ENCODE measurements around the gene RIC3. TPM values are rescaled to one million over a fixed set of nuclear protein-coding genes. Genes with fewer than 3 reads are reported as not detected.

RIC3 gene
- not detected in 2 replicates for total RNA-seq

GRCh38 chr11:8168485-8169257, at the start of gene RIC3:
Gene RIC3 (minus strand): TSS chr11:8169025. CDS start chr11:8168989, 36 bp downstream.

GRCh38 chr11:8080674-8081590, 87.9 kb downstream of the RIC3 start, which contains the start of gene TUB:
Gene TUB (plus strand): TSS chr11:8081211. CDS start chr11:8081511, 300 bp downstream.

Other genes with a start within 250 kb of the RIC3 start
- gene OR10A6, start 237.8 kb downstream of the RIC3 start, total RNA-seq = not detected in 2 replicates
- gene OR10A3, start 227.3 kb downstream of the RIC3 start, total RNA-seq = not detected in 2 replicates
- gene NLRP10, start 203.6 kb downstream of the RIC3 start, total RNA-seq = under 0.01 TPM in 1 of 2 replicates, not detected in the other
- gene EIF3F, start 181.7 kb downstream of the RIC3 start, total RNA-seq = 244 TPM in 2 replicates
- 0.11 and 0.77 TPM in 2 replicates for gene TUB, start 87.8 kb downstream of the RIC3 start, total RNA-seq
- gene LMO1, start 94.9 kb upstream of the RIC3 start, total RNA-seq = not detected in 2 replicates

All from dermis lymphatic vessel endothelial cell (primary cell).